GM21737 (cell line): ENCODE measurements around the gene NTN1.
"Not testable (repeated sequence)": the region's sequence is repeated elsewhere in the genome, so short reads cannot be mapped to it uniquely, and the experiment has no call there.

Experiments
- ATAC-seq: cut with Tn5 transposase; IDR thresholded peaks from one replicate; pipeline ENCODE4 v1.9.1; 2021; ENCODE audit warnings: mild to moderate bottlenecking, moderate library complexity; ENCODE audit not compliant: unreplicated experiment

NTN1 gene

GRCh38 chr17:9240659-9241370, 219.5 kb downstream of the NTN1 start:
- ATAC-seq = no peak

- no peak for ATAC-seq
Observed at GRCh38 chr17:9241371-9241712, 220.0 kb downstream of the NTN1 start.

- ATAC-seq = no peak
Observed at GRCh38 chr17:9241774-9242496, 220.6 kb downstream of the NTN1 start.

- ATAC-seq = no peak
Observed at GRCh38 chr17:9242497-9242881, 221.2 kb downstream of the NTN1 start.

- ATAC-seq = no peak
Observed at GRCh38 chr17:9242983-9243382, 221.7 kb downstream of the NTN1 start.

- no peak for ATAC-seq
Observed at GRCh38 chr17:9244066-9245052, 223.0 kb downstream of the NTN1 start.

GRCh38 chr17:9247401-9247938, 226.2 kb downstream of the NTN1 start:
- ATAC-seq = no peak

- no peak for ATAC-seq
Observed at GRCh38 chr17:9249245-9249953, 228.1 kb downstream of the NTN1 start.

- no peak for ATAC-seq
Observed at GRCh38 chr17:9251273-9251672, 230.0 kb downstream of the NTN1 start.

- no peak for ATAC-seq
Observed at GRCh38 chr17:9253308-9253707, 232.0 kb downstream of the NTN1 start.

GRCh38 chr17:9254841-9255240, 233.5 kb downstream of the NTN1 start:
- no peak for ATAC-seq

GRCh38 chr17:9255833-9256232, 234.5 kb downstream of the NTN1 start:
- ATAC-seq = no peak

GRCh38 chr17:9256361-9256750, 235.0 kb downstream of the NTN1 start:
- ATAC-seq = no peak

- no peak for ATAC-seq
Observed at GRCh38 chr17:9256751-9257629, 235.7 kb downstream of the NTN1 start.

GRCh38 chr17:9257630-9257965, 236.3 kb downstream of the NTN1 start:
- ATAC-seq = not testable (repeated sequence)

- no peak for ATAC-seq
Observed at GRCh38 chr17:9258115-9259015, 237.1 kb downstream of the NTN1 start.

GRCh38 chr17:9259419-9259818, 238.1 kb downstream of the NTN1 start:
- ATAC-seq = no peak

- ATAC-seq = no peak
Observed at GRCh38 chr17:9261081-9262012, 240.0 kb downstream of the NTN1 start.
